ENCODE data around the gene METTL9.
"Not testable (repeated sequence)": the region's sequence is repeated elsewhere in the genome, so short reads cannot be mapped to it uniquely, and the experiment has no call there.

GRCh38 chr16:21553481-21554296 is 45.7 kb upstream of the METTL9 start:
- TF ChIP-seq CTCF, POLR2A (IDR thresholded peaks at IDR 0.05): not testable (repeated sequence)

Data from Peyer's patch (tissue), 4 donors.